Caco-2 (cell line): ENCODE measurements around the gene IL10RA. TPM values are rescaled to one million over a fixed set of nuclear protein-coding genes. Genes with fewer than 3 reads are reported as not detected.

Experiments used
- BruUV-seq: library from RNA; stranded (reverse); fragments of 400-500 nt; replicated peaks from 2 replicates; lab custom pipeline; 2021; lab: Mats Ljungman, UMichigan
- CTCF ChIA-PET: fragments of 300-600 bp; sonication (Branson Sonifier 250); formaldehyde crosslinking; loops from one replicate; lab custom pipeline; 2022; ENCODE audit warnings: antibody characterized with exemption; lab: Charles Lee
- POLR2A ChIA-PET: fragments of 300-600 bp; sonication (Branson Sonifier 250); formaldehyde crosslinking; loops from one replicate; lab custom pipeline; 2022; ENCODE audit warnings: antibody characterized with exemption; lab: Charles Lee
- DNase-seq, 2 experiments: peaks; one replicate each; pipeline versions ENCODE4 v3.0.0 to v3.0.0-alpha.2; 2020 to 2022
- H3K27me3 ChIP-seq: replicated peaks from 2 replicates; pipeline ENCODE4 v1.6.0; 2011; ENCODE audit warnings: low read length; ENCODE audit not compliant: control insufficient read depth, insufficient read depth
- H3K36me3 ChIP-seq: 2 replicates; pipeline ENCODE4 v1.5.1; 2011; ENCODE audit warnings: low read length; ENCODE audit not compliant: control insufficient read depth, insufficient read depth
- H3K4me1 ChIP-seq: fragments of 250-450 bp; sonication (Bioruptor Pico); 2 replicates; pipeline ENCODE4 v1.5.1; 2020; ENCODE audit warnings: mild to moderate bottlenecking
- H3K4me3 ChIP-seq: 2 replicates; pipeline ENCODE4 v1.5.1; 2011; ENCODE audit warnings: low read depth, mild to moderate bottlenecking, control low read depth, low read length
- H3K9me3 ChIP-seq: fragments of 250-450 bp; sonication (Bioruptor Pico); 2 replicates; pipeline ENCODE4 v1.5.1; 2020; ENCODE audit warnings: mild to moderate bottlenecking, moderate library complexity
- H3K27ac Mint-ChIP-seq: one replicate; pipeline ENCODE4 v1.8.0; 2022; ENCODE audit warnings: mixed read lengths; ENCODE audit not compliant: unreplicated experiment
- H3K27me3 Mint-ChIP-seq: one replicate; pipeline ENCODE4 v1.8.0; 2022; ENCODE audit warnings: mixed read lengths; ENCODE audit not compliant: insufficient read depth, unreplicated experiment
- H3K36me3 Mint-ChIP-seq: one replicate; pipeline ENCODE4 v1.8.0; 2022; ENCODE audit warnings: mild to moderate bottlenecking, mixed read lengths; ENCODE audit not compliant: insufficient read depth, unreplicated experiment
- H3K4me1 Mint-ChIP-seq: one replicate; pipeline ENCODE4 v1.8.0; 2022; ENCODE audit warnings: low read depth, mixed read lengths; ENCODE audit not compliant: unreplicated experiment
- H3K4me3 Mint-ChIP-seq: one replicate; pipeline ENCODE4 v1.8.0; 2022; ENCODE audit warnings: mild to moderate bottlenecking, moderate library complexity, mixed read lengths; ENCODE audit not compliant: unreplicated experiment
- H3K9me3 Mint-ChIP-seq: one replicate; pipeline ENCODE4 v1.8.0; 2022; ENCODE audit warnings: mixed read lengths; ENCODE audit not compliant: unreplicated experiment
- intact Hi-C: fragments of 100-400 bp; cut with micrococcal nuclease; formaldehyde crosslinking; loops from one replicate; pipeline ENCODE4 v1.10.0; 2022; ENCODE audit not compliant: unreplicated experiment
- total RNA-seq: library from RNA; stranded (reverse); gene quantifications from 2 replicates; pipeline ENCODE4 v1.2.3, GENCODE V29; 2022
- TF ChIP-seq, protein P1 (sequence below), 2 experiments: fragments of 200-600 bp in 1 of 2; IDR thresholded peaks; 1 replicate in 1 of 2; 2 replicates in 1 of 2; pipeline versions ENCODE4 v1.5.1 to v1.8.0; 2011 to 2022; ENCODE audit warnings: antibody characterized with exemption in 1 of 2, control low read depth in 1 of 2, inconsistent platforms in 1 of 2, low read depth in 1 of 2, low read length in 1 of 2, mild to moderate bottlenecking in 1 of 2, moderate library complexity in 1 of 2; ENCODE audit not compliant: insufficient read depth in 1 of 2, severe bottlenecking in 1 of 2, unreplicated experiment in 1 of 2

The IL10RA gene
- total RNA-seq, 1 experiment from 2014 or later: 1.6 TPM

DNA sequence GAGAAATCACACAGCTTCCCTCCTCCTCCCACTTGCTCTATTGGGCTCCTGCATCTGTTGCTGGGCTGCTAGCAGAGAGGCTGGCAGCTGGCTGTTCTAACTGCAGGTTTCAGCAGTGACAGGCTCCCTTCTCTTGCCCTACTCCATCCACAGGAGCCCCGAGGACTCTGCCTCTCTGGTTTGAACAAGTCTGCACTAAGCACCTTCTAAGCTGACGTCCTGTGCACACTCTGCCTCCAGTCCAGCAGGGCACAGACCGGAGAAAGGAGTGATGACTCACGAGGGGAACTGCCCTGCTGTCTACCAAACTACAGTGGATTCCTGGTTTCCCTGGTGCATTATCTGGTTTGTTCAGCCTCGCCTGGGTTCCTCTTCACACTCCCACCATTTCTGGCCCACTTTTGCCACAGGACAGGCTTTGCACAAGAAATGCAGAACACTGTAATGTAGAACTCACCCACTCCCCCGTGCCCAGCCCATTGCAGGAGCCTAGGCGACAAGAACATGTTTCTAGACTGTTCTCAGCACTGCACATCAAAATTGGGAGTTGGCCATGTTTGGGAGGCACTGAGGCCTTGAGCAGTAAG is 26.0 kb downstream of the IL10RA start:
- TF ChIP-seq, protein P1, sequence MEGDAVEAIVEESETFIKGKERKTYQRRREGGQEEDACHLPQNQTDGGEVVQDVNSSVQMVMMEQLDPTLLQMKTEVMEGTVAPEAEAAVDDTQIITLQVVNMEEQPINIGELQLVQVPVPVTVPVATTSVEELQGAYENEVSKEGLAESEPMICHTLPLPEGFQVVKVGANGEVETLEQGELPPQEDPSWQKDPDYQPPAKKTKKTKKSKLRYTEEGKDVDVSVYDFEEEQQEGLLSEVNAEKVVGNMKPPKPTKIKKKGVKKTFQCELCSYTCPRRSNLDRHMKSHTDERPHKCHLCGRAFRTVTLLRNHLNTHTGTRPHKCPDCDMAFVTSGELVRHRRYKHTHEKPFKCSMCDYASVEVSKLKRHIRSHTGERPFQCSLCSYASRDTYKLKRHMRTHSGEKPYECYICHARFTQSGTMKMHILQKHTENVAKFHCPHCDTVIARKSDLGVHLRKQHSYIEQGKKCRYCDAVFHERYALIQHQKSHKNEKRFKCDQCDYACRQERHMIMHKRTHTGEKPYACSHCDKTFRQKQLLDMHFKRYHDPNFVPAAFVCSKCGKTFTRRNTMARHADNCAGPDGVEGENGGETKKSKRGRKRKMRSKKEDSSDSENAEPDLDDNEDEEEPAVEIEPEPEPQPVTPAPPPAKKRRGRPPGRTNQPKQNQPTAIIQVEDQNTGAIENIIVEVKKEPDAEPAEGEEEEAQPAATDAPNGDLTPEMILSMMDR (IDR thresholded peaks at IDR 0.05; ENCODE audit: insufficient read depth in 1 of 2, low read depth in 1 of 2, low read length in 1 of 2, severe bottlenecking in 1 of 2, unreplicated experiment in 1 of 2): no peak
- H3K4me3 ChIP-seq: no peak overlapping the region
- Mint-ChIP-seq H3K4me3 (no peak overlapping the region), H3K4me1 (peaks cover 20% of the 10 kb centered on the region), H3K27me3 (no peaks in the 10 kb centered on the region), H3K9me3 (peaks cover 16% of the 10 kb centered on the region), H3K27ac (no peak overlapping the region), H3K36me3 (no peaks in the 10 kb centered on the region)
- intact Hi-C loops: no loop called here
- CTCF ChIA-PET: interaction anchor here (0.7 kb wide), 1 partner anchor 195 kb away, joined by 3 read pairs; no protein-coding TSS in a partner anchor
- no peak for DNase-seq
- no TSS peak for BruUV-seq
- H3K4me1 ChIP-seq: peaks cover 29% of the 10 kb centered on the region
- no peaks in the 10 kb centered on the region for H3K27me3 ChIP-seq
- POLR2A ChIA-PET: no interaction called here
- H3K36me3 ChIP-seq: no peaks in the 10 kb centered on the region
- H3K9me3 ChIP-seq: peaks cover under 1% of the 10 kb centered on the region; the same call in 1 of the 2 replicates

DNA sequence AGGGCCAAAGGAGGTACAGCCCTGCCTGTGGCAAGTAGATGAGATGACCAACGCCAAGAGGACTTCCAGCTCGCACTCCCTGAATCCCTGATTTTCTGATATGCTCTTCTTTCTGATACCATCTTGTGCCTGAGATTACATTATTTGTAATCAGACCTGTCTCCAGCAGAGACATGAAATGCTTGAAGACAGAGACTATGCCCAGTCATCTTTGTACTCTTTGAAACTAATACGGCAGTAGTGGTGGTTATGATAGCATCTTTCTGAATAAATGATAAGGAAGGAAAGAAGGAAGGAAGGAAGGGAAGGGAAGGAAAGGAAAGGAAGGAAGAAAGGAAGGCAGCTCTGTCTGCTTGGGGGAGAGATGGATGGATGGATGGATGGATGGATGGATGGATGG is 27.8 kb downstream of the IL10RA start:
- Mint-ChIP-seq H3K9me3 (peaks cover 30% of the 10 kb centered on the region), H3K27ac (no peak overlapping the region), H3K4me1 (peaks cover 15% of the 10 kb centered on the region), H3K27me3 (peaks cover 4% of the 10 kb centered on the region), H3K4me3 (no peak overlapping the region), H3K36me3 (no peaks in the 10 kb centered on the region)
- intact Hi-C loops: no loop called here
- POLR2A ChIA-PET: no interaction called here
- Histone ChIP-seq H3K27me3 (no peaks in the 10 kb centered on the region), H3K4me1 (peaks cover 29% of the 10 kb centered on the region), H3K36me3 (no peaks in the 10 kb centered on the region), H3K4me3 (no peak overlapping the region), H3K9me3 (peaks cover 15% of the 10 kb centered on the region)
- no peak for DNase-seq
- BruUV-seq: no TSS peak
- TF ChIP-seq, protein P1 (IDR thresholded peaks at IDR 0.05; ENCODE audit: insufficient read depth in 1 of 2, low read depth in 1 of 2, low read length in 1 of 2, severe bottlenecking in 1 of 2, unreplicated experiment in 1 of 2): no peak
- CTCF ChIA-PET: no interaction called here

DNA sequence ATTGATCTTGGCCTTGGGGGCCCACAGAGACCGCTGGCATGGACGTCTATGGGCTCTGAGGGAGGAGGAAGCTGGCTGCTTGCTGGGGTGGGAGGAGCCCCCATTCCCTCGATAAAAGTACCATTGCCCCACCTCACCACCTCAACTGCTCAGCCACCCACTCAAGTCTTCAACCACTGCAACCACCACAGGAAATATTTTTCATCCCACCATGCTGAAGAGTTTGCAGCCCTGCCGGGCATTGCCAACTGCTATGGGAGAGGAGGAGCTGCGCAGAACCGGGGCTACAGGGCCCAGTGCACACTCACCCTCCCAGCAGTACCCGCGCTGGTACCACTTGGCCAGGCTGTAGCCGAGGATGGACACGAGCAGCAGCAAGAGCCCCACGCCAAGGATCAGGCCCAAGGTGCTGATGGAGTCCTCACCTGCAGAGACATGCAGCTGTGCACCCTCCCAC is 29.2 kb downstream of the IL10RA start:
- Histone ChIP-seq H3K27me3 (no peaks in the 10 kb centered on the region), H3K36me3 (no peaks in the 10 kb centered on the region), H3K9me3 (peaks cover 18% of the 10 kb centered on the region), H3K4me3 (no peak overlapping the region), H3K4me1 (peaks cover 18% of the 10 kb centered on the region)
- TF ChIP-seq, protein P1 (IDR thresholded peaks at IDR 0.05; ENCODE audit: insufficient read depth in 1 of 2, low read depth in 1 of 2, low read length in 1 of 2, severe bottlenecking in 1 of 2, unreplicated experiment in 1 of 2): no peak
- Mint-ChIP-seq H3K27ac (no peak overlapping the region), H3K4me3 (no peak overlapping the region), H3K4me1 (peaks cover 9% of the 10 kb centered on the region), H3K27me3 (peaks cover 12% of the 10 kb centered on the region), H3K9me3 (peaks cover 38% of the 10 kb centered on the region), H3K36me3 (no peaks in the 10 kb centered on the region)
- CTCF ChIA-PET: interaction anchor here (1.0 kb wide), 1 partner anchor 38 kb away, joined by 3 read pairs; no protein-coding TSS in a partner anchor
- no TSS peak for BruUV-seq
- POLR2A ChIA-PET: no interaction called here
- intact Hi-C loops: no loop called here
- DNase-seq: no peak
